Measurements from ENCODE around the gene MAP4K4. TPM values are rescaled to one million over a fixed set of nuclear protein-coding genes. Genes with fewer than 3 reads are reported as not detected.
"Not testable (repeated sequence)": the region's sequence is repeated elsewhere in the genome, so short reads cannot be mapped to it uniquely, and the experiment has no call there.

MAP4K4 gene
- total and polyA plus RNA-seq, 12 donors = 8.7 to 43.1 (median 21.8) TPM

GRCh38 chr2:101930847-101931246 is 233.3 kb downstream of the MAP4K4 start:
- TF ChIP-seq CTCF (IDR thresholded peaks at IDR 0.05) (no peak), POLR2A (IDR thresholded peaks at IDR 0.05) (no peak)
- DNase-seq = no peak
- WGBS, 4 donors = 70 to 81% (median 73%) methylated on average over 4 of the region's 4 CpGs
- Histone ChIP-seq H3K36me3 (replicated peaks in 1 of 2) (no peaks in the 10 kb centered on the region), H3K27me3 (no peaks in the 10 kb centered on the region), H3K4me1 (replicated peaks in 1 of 2) (no peaks in the 10 kb centered on the region), H3K4me3 (no peak overlapping the region), H3K27ac (no peak overlapping the region), H3K9me3 (replicated peaks in 1 of 3) (no peaks in the 10 kb centered on the region)
- intact Hi-C loops (cut with DNase I) = no loop called here

GRCh38 chr2:101931402-101931801 is 233.9 kb downstream of the MAP4K4 start:
- no peaks in the 10 kb centered on the region for H3K27me3 ChIP-seq
- WGBS, 4 donors = 55 to 62% (median 58%) methylated on average over 3 of the region's 3 CpGs
- no peak overlapping the region for H3K4me3 ChIP-seq
- H3K9me3 ChIP-seq (replicated peaks in 1 of 3) = no peaks in the 10 kb centered on the region
- intact Hi-C loops (cut with DNase I) = no loop called here
- no peak for DNase-seq
- H3K36me3 ChIP-seq (replicated peaks in 1 of 2) = no peaks in the 10 kb centered on the region
- H3K27ac ChIP-seq = no peak overlapping the region
- H3K4me1 ChIP-seq (replicated peaks in 1 of 2) = no peaks in the 10 kb centered on the region
- TF ChIP-seq CTCF (IDR thresholded peaks at IDR 0.05) (no peak), POLR2A (IDR thresholded peaks at IDR 0.05) (no peak)

- H3K27me3 ChIP-seq; H3K36me3 ChIP-seq (replicated peaks in 1 of 2); intact Hi-C loops (cut with DNase I); H3K9me3 ChIP-seq (replicated peaks in 1 of 3); H3K27ac ChIP-seq; DNase-seq; H3K4me3 ChIP-seq; H3K4me1 ChIP-seq (replicated peaks in 1 of 2): not testable (repeated sequence)
- WGBS, 4 donors = 67 to 86% (median 80%) methylated on average over 2 to 4 of the region's 4 CpGs
Observed at GRCh38 chr2:101935764-101936163, 238.3 kb downstream of the MAP4K4 start.

- Histone ChIP-seq H3K9me3 (replicated peaks in 1 of 3) (no peaks in the 10 kb centered on the region), H3K27me3 (no peaks in the 10 kb centered on the region), H3K27ac (no peak overlapping the region), H3K4me3 (no peak overlapping the region), H3K36me3 (replicated peaks in 1 of 2) (no peaks in the 10 kb centered on the region), H3K4me1 (replicated peaks in 1 of 2) (no peaks in the 10 kb centered on the region)
- TF ChIP-seq POLR2A (IDR thresholded peaks at IDR 0.05) (no peak), CTCF (IDR thresholded peaks at IDR 0.05) (no peak)
- DNase-seq = no peak
- WGBS, 4 donors = 67 to 78% (median 69%) methylated on average over 3 of the region's 3 CpGs
- intact Hi-C loops (cut with DNase I) = no loop called here
Observed at GRCh38 chr2:101942851-101943250, 245.3 kb downstream of the MAP4K4 start.

Other genes starting within 250 kb of the MAP4K4 start
- 10 to 100 TPM in 1 of 9 donors, under 1 TPM in 4, not detected in 4; 0.14 to 21.8 (median 0.76) TPM for gene RFX8, start 222.6 kb upstream of the MAP4K4 start, total RNA-seq
- gene RFX8, start 222.6 kb upstream of the MAP4K4 start, polyA plus RNA-seq = 1 to 10 TPM in 1 of 3 donors, under 1 TPM in 2; 0.31 to 1.1 (median 0.71) TPM

Data from adrenal gland (tissue), 12 donors.